Sigmoid colon (tissue), 7 donors: ENCODE results near the gene RANBP9. TPM values are rescaled to one million over a fixed set of nuclear protein-coding genes. Genes with fewer than 3 reads are reported as not detected.

Source experiments
- DNase-seq: peaks from one replicate; pipeline ENCODE4 v3.0.0-alpha.2; 2019
- H3K27ac ChIP-seq, 4 donors: fragments of 200-600 bp; sonication (generic); one replicate each; pipeline ENCODE4 v1.5.1; 2016 to 2019; ENCODE audit warnings: mild to moderate bottlenecking in 1 of 4
- H3K27me3 ChIP-seq, 3 donors: fragments of 200-600 bp; sonication (generic); one replicate each; pipeline ENCODE4 v1.5.1; 2019; ENCODE audit warnings: mild to moderate bottlenecking in 1 of 3
- H3K36me3 ChIP-seq, 4 donors: fragments of 200-600 bp; sonication (generic); one replicate each; pipeline ENCODE4 v1.5.1; 2016 to 2019
- H3K4me1 ChIP-seq, 4 donors: fragments of 200-600 bp; sonication (generic); one replicate each; pipeline ENCODE4 v1.5.1; 2017 to 2019
- H3K4me3 ChIP-seq, 4 donors: fragments of 200-600 bp; sonication (generic); one replicate each; pipeline ENCODE4 v1.5.1; 2017 to 2019; ENCODE audit warnings: mild to moderate bottlenecking in 2 of 4, moderate library complexity in 1 of 4
- H3K9me3 ChIP-seq, 4 donors: fragments of 200-600 bp in 3 of 4; sonication (generic) in 3 of 4; one replicate each; pipeline versions ENCODE4 v1.5.1 to v1.6.1; 2013 to 2019
- CTCF ChIP-seq, 4 experiments: fragments of 450-650 bp in 3 of 4; fragments of 200-600 bp in 1 of 4; IDR thresholded peaks; one replicate each; pipeline ENCODE4 v1.5.1; 2016 to 2019; ENCODE audit warnings: antibody characterized with exemption in 4 of 4, mild to moderate bottlenecking in 3 of 4, moderate library complexity in 2 of 4
- EP300 ChIP-seq, 4 donors: sonication (generic); formaldehyde crosslinking; IDR thresholded peaks; one replicate each; pipeline ENCODE4 v1.6.1; 2017; ENCODE audit warnings: antibody characterized with exemption in 4 of 4
- POLR2A ChIP-seq, 2 donors: fragments of 450-650 bp; IDR thresholded peaks; one replicate each; pipeline ENCODE4 v1.6.1; 2016; ENCODE audit warnings: antibody characterized with exemption in 2 of 2, mild to moderate bottlenecking in 2 of 2, moderate library complexity in 2 of 2
- POLR2AphosphoS5 ChIP-seq, 4 donors: sonication (generic); formaldehyde crosslinking; IDR thresholded peaks; one replicate each; pipeline ENCODE4 v1.6.1; 2017; ENCODE audit warnings: antibody characterized with exemption in 4 of 4
- WGBS, 2 donors: extraction: QIAGEN DNeasy Blood & Tissue Kit; methylation state at CpG; one replicate each; pipeline ENCODE4 v1.1.7; 2013; 5-methylcytosine and 5-hydroxymethylcytosine counted together
- intact Hi-C: fragments of 100-400 bp; cut with DNase I; formaldehyde crosslinking; loops from one replicate; pipeline ENCODE4 v1.15.1; 2023
- polyA plus RNA-seq, 3 donors: library from polyadenylated mRNA; stranded (reverse); fragments of 200-250 nt; gene quantifications; one replicate each; pipeline ENCODE4 v1.2.3, GENCODE V29; 2013
- total RNA-seq, 4 donors: library from RNA; depleted of rRNA; stranded (reverse); fragments of >200 nt; gene quantifications; one replicate each; pipeline ENCODE4 v1.1.0, GENCODE V29; 2016
- donor health status: healthy with polysubstance abuse.
- donor health status: Bipolar disorder and iron deficiency.
- donor health status: healthy.

RANBP9 gene
- total and polyA plus RNA-seq, 7 donors: 19.4 to 84.3 (median 49.6) TPM

GRCh38 chr6:13724182-13724581, 12.5 kb upstream of the RANBP9 start:
- H3K36me3 ChIP-seq: no peaks in the 10 kb centered on the region
- H3K27me3 ChIP-seq: no peaks in the 10 kb centered on the region
- DNase-seq: no peak
- H3K9me3 ChIP-seq: no peaks in the 10 kb centered on the region
- TF ChIP-seq EP300 (IDR thresholded peaks at IDR 0.05): no peak
- no peak overlapping the region for H3K27ac ChIP-seq
- H3K4me1 ChIP-seq: no peaks in the 10 kb centered on the region
- WGBS, 2 donors: 38 to 68% methylated on average over 4 of the region's 4 CpGs
- intact Hi-C loops: no loop called here
- no peak overlapping the region for H3K4me3 ChIP-seq

GRCh38 chr6:13722880-13723279, 11.2 kb upstream of the RANBP9 start:
- H3K36me3 ChIP-seq: no peaks in the 10 kb centered on the region
- intact Hi-C loops: no loop called here
- H3K4me1 ChIP-seq: no peaks in the 10 kb centered on the region
- DNase-seq: no peak
- H3K9me3 ChIP-seq: no peaks in the 10 kb centered on the region
- no peak overlapping the region for H3K4me3 ChIP-seq
- H3K27me3 ChIP-seq: no peaks in the 10 kb centered on the region
- WGBS, 2 donors: 84 to 88% methylated on average over 5 of the region's 5 CpGs
- no peak for TF ChIP-seq POLR2A (IDR thresholded peaks at IDR 0.05)
- TF ChIP-seq POLR2AphosphoS5 (IDR thresholded peaks at IDR 0.05): no peak
- no peak for TF ChIP-seq CTCF (IDR thresholded peaks at IDR 0.05)
- no peak for TF ChIP-seq EP300 (IDR thresholded peaks at IDR 0.05)
- H3K27ac ChIP-seq: no peak overlapping the region

GRCh38 chr6:13718123-13718458, 6.5 kb upstream of the RANBP9 start:
- intact Hi-C loops: no loop called here
- H3K4me3 ChIP-seq: no peak overlapping the region
- no peak overlapping the region for H3K27ac ChIP-seq
- no peaks in the 10 kb centered on the region for H3K9me3 ChIP-seq
- no peaks in the 10 kb centered on the region for H3K36me3 ChIP-seq
- peaks cover 0 to 4% (median 2%) of the 10 kb centered on the region in 4 donors for H3K4me1 ChIP-seq
- H3K27me3 ChIP-seq: no peaks in the 10 kb centered on the region
- TF ChIP-seq CTCF (IDR thresholded peaks at IDR 0.05) (no peak), POLR2A (IDR thresholded peaks at IDR 0.05) (no peak), POLR2AphosphoS5 (IDR thresholded peaks at IDR 0.05) (no peak)
- DNase-seq: no peak
- WGBS, 2 donors: 75 to 79% methylated on average over 5 of the region's 5 CpGs

GRCh38 chr6:13716955-13717295, 5.3 kb upstream of the RANBP9 start:
- WGBS, 2 donors: 92 to 98% methylated on average over 22 of the region's 22 CpGs

GRCh38 chr6:13716225-13716954, 4.8 kb upstream of the RANBP9 start:
- intact Hi-C loops: no loop called here
- H3K4me1 ChIP-seq: peaks cover 0 to 14% (median 7%) of the 10 kb centered on the region in 4 donors
- no peaks in the 10 kb centered on the region for H3K36me3 ChIP-seq
- H3K27ac ChIP-seq: no peak overlapping the region
- DNase-seq: no peak
- TF ChIP-seq CTCF (IDR thresholded peaks at IDR 0.05) (no peak), EP300 (IDR thresholded peaks at IDR 0.05) (no peak), POLR2A (IDR thresholded peaks at IDR 0.05) (no peak), POLR2AphosphoS5 (IDR thresholded peaks at IDR 0.05) (no peak)
- H3K4me3 ChIP-seq: no peak overlapping the region
- 96 to 97% methylated on average over 39 of the region's 39 CpGs for WGBS, 2 donors
- H3K9me3 ChIP-seq: no peaks in the 10 kb centered on the region
- H3K27me3 ChIP-seq: no peaks in the 10 kb centered on the region

More at GRCh38 chr6:13716955-13717295, 5.3 kb upstream of the RANBP9 start:
- Histone ChIP-seq H3K4me1 (peaks cover 0 to 14% (median 7%) of the 10 kb centered on the region in 4 donors), H3K4me3 (no peak overlapping the region), H3K27me3 (no peaks in the 10 kb centered on the region), H3K36me3 (no peaks in the 10 kb centered on the region), H3K27ac (no peak overlapping the region), H3K9me3 (no peaks in the 10 kb centered on the region)
- TF ChIP-seq CTCF (IDR thresholded peaks at IDR 0.05): no peak
- no peak for TF ChIP-seq EP300 (IDR thresholded peaks at IDR 0.05)
- DNase-seq: no peak
- intact Hi-C loops: no loop called here
